CD4-positive, alpha-beta T cell treated with Interferon gamma for 1 hour (primary cell): ENCODE results near the gene RIMS3.
A peak's percentile ranks its signal among the peaks of the same experiment; 100 is the strongest.

Experiments used
- DNase-seq: peaks from one replicate; pipeline ENCODE4 v3.0.0-alpha.2; 2020

The RIMS3 gene

DNA sequence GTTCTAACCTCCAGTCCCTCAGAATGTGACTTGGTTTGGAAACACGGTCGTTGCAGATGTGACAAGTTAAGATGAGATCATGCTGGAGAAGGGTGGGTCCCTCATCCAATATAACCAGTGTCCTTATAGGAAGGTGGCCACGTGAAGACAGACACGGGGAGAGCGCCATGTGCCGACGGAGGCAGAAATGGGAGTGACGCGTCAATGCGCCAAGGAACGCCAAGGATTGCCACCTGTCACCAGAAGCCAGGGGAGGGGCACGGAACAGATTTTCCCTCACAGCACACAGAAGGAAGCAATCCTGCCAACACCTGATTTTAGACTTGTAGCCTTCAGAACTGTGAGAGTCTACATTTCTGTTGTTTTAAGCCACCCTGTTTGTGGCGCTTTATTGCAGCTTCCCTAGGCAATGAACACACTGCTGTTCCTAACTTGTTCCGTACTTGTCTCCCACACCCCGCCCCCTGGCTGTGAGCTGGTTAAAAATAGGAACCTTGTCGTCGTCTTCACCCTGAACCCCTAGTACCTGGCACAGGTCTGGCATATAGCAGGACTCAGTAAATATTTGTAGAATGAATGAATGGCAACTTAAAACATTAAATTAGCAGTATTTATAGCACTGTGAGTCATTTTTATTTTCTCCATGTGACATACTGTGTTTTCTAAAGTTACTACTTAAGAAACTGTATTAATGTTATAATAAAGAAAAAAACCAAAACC is 14.2 kb downstream of the RIMS3 start:
- no peak for DNase-seq

DNA sequence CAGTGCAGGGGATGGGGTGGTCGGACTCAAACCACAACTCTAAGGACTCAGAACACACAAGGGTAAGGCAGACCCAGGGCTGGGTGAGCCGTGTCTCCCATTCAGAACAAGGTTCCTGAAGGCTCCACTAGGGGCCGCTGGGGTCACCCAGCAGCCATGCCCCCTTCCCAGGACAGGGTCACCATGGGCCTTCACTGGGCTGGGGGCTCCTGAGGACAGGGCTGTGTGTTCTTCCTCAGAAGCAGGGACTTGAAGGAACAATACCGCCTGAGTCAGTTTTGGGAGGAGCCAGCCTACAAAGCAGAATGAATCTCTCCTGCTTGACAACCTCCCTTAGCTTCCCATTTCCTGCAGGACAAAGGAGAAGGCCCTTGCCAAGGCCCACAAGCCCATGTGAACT is 15.4 kb downstream of the RIMS3 start:
- no peak for DNase-seq

- no peak for DNase-seq
These were observed 15.9 kb downstream of the RIMS3 start for GRCh38 chr1:40649592-40649930.

GRCh38 chr1:40648928-40649591 is 16.4 kb downstream of the RIMS3 start:
- DNase-seq, result no peak

- no peak for DNase-seq
These were observed 17.3 kb downstream of the RIMS3 start for GRCh38 chr1:40648200-40648599.

- DNase-seq, result no peak
These were observed 19.2 kb downstream of the RIMS3 start for GRCh38 chr1:40646315-40646714.

DNA sequence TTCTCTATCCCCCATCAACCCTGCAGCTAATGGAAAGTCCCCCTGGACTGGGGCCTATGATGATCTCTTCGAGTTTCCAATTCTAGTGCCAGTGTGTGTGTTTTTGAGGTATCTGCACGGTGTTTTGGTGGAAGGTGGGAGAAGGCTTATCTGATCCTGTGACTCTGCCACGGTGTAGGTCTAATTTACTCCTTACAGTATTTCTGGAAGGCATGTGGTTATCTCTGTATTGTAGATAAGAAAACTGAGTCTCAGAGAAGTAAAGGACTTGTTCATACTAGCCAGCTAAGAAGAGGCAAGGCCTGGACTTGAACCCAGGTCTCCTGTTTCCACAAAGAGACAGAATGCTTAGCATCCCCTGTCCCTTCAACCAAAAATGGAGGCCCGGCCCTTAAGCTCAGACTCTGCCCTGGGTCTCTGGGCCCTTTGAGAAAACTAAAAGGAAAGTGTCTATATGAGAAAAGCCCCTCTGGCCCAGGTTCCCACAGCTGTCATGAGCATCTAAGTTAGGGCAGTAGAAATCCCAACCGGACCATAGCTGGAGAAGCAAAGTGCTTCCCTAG is 20.3 kb downstream of the RIMS3 start:
- no peak for DNase-seq

DNA sequence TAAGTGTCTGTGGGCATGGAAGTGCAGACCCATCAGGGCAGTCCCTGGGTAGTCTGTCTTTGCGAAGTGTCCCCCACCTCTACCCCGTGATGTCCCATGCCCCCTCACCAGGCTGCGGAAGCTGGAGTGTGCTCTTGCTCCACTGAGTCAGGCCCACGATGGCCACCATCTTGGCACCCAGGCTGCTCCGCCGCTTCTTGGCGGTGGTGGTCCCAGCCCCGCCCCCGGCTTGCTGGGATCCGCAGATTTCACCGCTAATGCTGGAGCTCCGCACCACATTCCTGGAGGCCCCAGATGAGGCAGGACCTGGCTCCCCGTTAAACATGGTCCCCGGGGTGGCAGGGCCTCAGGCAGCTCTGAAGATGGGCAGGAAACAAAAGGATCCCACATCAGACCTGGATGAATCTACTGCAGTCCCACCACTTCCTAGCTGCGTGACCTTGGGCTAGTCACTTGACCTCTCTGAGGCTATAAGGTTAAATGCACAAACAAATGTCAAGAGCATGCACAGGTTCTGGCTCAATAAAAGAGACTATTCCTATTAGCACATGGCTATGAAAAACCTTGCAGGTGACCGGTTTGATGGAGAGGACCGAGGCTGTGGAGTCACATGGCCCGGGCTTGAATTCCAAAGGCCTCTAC is 23.8 kb downstream of the RIMS3 start:
- DNase-seq, result no peak

DNA sequence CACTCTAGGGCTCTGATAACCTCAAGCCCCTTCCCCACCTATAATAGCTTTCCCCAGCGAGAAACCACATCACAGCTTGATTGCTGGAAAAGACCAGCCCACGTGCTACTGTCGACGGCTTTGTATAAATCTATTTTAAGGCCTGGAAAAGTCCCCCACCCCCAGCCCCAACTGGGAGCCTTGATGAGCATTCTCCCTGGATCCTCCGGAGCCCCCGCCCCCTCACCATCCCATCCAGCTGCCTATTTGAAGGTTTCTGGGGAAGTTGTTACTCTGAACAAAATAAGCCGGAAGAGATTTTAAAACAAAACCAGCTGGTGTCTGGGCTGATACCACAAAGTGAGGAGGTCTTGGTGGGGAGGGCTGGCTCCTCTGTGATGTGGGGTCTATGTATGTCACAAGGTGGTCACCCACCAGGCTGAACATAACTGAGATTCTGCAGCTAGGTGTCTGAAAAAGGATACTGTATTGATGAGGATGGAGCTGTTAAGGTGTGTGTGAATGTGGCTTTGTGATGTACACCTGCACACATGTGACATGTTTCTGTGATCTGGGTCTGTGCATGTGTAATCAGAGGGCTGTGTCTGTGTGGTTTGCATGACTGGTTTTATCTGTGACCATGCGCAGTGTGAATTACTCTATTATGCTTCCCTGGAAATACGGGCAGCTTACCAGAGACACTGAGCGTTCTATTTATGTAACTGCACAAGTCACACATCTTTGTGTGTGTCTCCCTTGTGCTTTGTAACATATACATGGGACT is 25.0 kb downstream of the RIMS3 start:
- no peak for DNase-seq

DNA sequence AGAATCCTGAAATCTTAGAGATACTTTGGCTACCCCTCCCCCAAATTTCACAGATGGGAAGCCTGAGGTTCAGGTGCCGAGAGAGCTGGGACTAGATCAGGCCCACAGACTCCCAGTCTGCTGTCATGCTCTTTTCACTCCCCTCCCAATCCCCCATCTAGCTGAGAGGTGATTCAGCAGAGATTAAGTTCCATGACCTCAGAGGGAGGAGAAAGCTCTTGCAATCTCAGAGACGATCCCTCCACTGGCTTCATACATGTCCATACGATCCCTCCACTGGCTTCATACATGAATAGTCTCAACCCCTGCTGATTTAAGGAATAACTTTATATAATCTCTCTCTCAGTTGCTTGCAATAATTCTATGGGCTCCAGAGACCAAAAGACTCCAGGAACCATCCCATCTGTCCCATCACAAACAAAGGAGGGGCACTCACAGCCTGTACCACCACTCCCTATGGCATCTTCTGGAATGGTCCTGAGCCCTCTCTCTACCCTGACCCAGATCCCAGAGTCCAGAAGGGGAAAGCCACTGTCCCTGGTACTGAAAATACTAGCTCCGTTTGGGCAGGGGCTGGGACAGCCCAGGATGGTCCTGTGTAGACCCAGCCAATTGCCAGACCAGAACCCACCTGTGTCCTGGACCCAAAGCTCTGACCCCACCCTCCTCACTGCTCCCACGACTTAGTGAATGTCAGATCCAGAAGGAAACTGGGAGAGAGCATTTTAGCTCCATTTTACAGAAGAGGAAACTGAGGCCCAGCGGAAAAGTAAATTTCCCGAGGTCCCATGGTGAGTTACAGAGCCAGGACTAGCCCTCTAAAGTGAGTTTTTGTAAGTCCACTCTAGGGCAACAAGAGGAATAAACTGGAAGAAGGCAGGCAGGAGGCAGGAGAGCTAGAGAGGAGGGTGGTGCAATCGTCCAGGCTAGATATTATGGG is 27.1 kb downstream of the RIMS3 start:
- no peak for DNase-seq

- DNase-seq, result no peak
These were observed 27.9 kb downstream of the RIMS3 start for GRCh38 chr1:40637470-40638007.

DNA sequence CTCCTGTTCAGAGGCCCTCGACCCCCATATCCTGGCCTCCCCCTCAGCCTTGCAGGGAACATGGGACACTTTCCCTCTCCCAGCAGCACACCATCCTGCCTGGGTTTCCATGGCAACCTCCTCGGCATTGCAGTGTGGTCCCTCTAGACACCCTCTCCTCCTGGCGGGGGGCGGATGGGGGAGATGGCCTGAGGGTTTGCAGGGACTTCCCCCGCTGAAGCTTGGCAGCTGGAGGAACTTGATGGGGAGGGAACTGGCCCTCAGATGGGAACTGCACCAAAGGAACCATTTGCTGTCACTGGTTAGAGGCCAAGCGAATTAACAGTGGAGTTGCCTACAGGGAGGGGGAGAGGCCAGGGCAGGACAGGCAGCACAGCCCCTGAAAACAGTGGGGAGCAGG is 28.7 kb downstream of the RIMS3 start:
- no peak for DNase-seq

GRCh38 chr1:40635763-40636500 is 29.6 kb downstream of the RIMS3 start:
- DNase-seq, result no peak

DNA sequence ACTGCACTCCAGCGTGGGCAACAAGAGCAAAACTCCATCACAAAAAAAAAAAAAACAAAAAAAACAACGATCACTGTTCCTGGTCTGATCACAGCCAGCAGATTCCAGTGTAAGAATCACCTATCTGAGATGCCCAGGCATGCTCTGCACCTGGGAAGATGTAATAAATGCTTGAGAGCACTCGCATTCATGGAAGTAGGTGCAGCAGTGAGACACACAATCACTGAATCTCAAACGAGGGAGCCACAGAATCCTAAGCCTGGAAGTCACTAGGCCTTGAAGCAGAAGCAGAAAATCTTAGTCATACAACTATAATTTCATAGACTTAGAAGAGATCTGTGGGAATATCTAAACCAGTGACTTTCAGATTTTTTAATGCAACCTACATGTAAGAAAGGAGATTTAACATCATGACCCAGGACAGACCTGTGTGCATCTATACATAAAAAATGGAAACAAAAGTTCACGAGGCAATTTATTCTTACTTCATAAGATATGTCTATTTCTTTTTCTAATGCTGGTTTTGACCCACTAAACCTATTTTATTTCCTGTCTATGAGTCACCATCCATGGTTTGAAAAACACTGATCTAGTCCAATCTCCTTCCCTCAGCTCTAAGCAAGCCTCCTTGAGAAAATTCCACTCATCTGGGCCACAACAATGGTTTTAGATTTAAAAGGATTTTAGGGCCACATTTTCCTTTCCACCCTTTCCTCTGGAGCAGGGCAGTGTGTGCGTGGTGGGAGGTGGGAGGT is 30.4 kb downstream of the RIMS3 start:
- DNase-seq, result no peak

DNA sequence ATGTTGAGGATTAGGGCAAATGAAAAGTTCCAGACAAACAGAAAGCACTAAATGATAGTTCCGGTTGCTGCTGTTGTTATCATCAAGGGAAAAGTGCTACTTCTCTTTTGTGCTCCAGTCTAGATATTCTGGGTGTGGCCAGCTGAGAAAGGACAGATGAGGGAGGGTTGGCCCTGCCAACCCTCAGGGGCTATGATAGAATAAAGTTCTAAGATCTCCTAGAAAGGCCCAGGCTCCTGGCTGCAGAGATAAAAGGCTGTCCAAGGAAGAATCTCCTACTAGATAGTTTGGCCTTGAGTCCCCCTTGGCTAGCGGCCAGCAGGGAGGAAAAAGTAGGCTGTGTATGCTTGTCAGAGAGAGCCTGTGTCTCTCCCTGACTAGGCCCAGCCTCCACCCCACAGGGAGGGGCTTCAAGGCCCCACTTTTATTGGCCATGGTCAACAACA is 31.5 kb downstream of the RIMS3 start:
- no peak for DNase-seq

DNA sequence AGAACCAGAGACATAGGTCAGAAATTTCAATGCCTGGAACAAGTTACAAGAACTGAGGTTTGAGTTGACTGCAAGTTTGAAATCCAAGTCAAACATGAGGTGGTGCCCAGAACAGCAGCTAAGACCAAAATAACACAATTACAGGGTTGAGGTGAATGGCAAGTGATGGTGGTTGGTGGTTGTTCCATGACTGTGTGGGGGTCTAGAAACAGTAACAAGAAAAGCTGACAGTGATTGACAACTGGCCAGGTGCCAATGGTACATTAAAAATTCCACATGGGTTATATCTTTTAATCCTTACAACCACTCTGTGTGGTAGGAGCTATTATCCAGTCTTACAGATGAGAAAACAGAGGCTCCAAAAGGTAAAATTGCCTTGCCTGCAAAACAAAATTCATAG is 32.0 kb downstream of the RIMS3 start:
- DNase-seq, result no peak

GRCh38 chr1:40630488-40631223 is 34.8 kb downstream of the RIMS3 start:
- no peak for DNase-seq

DNA sequence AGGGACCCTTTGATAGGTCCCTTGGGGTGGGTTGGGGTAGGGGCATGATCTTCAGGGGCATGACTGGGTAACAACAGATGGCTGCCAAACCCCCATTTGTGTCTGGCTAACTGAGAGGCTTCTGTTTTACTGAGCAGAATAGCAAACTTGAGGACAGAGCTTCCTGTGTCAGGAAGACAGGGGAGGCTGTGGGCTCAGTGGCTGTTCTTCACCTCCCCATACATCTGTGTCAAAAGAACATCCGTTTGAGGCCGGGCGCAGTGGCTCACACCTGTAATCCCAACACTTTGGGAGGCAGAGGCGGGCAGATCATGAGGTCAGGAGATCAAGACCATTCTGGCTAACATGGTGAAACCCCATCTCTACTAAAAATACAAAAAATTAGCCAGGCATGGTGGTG is 35.9 kb downstream of the RIMS3 start:
- peak; percentile 43 for DNase-seq

DNA sequence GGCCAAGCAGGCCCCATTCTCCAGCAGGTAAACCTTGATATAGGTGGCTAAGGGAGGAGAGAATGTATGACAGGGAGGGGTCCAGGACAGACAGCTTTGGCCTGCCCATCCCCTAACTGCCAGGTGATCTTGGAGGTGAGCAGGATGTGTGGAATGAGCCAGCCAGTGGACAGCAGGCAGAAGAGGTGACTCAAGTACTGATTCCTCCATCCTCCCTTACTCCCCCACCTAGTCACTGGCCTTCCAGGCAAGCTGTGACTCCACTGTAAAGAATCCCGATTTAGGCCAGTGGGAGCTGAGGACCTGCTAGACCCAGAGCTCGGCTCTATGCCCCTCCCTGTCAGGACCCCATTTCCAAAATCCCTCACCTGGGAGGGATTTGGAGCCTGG is 36.6 kb downstream of the RIMS3 start:
- DNase-seq, result no peak
